SU-DHL-6 (cell line): Measurements from ENCODE around the gene ZMYM2.

Experiments used
- H2AFZ ChIP-seq: fragments of 200-600 bp; sonication (generic); 2 replicates; pipeline ENCODE4 v1.6.1; 2014; ENCODE audit warnings: low read depth, mild to moderate bottlenecking, moderate library complexity, mixed read lengths, antibody characterized with exemption, low read length; ENCODE audit not compliant: severe bottlenecking
- H3F3A ChIP-seq: fragments of 200-600 bp; shearing (Covaris generic); 2 replicates; pipeline ENCODE4 v1.6.0; 2016; ENCODE audit warnings: antibody characterized with exemption, mild to moderate bottlenecking; ENCODE audit not compliant: insufficient read depth
- H3K27ac ChIP-seq: fragments of 200-600 bp; sonication (generic); 2 replicates; pipeline ENCODE4 v1.5.1; 2016; ENCODE audit warnings: low read depth, mild to moderate bottlenecking, low read length, moderate library complexity, mixed read lengths
- H3K27me3 ChIP-seq: fragments of 200-600 bp; sonication (generic), shearing (Covaris generic); 2 replicates; pipeline ENCODE4 v1.6.0; 2014; ENCODE audit warnings: mild to moderate bottlenecking, low read length
- H3K36me3 ChIP-seq: fragments of 200-600 bp; sonication (generic); 2 replicates; pipeline ENCODE4 v1.6.1; 2014; ENCODE audit warnings: mild to moderate bottlenecking, low read length, mixed read lengths
- H3K4me2 ChIP-seq: fragments of 300-600, 200-600 bp; shearing (Covaris generic), sonication (generic); 2 replicates; pipeline ENCODE4 v1.6.0; 2014; ENCODE audit warnings: low read length, low read depth, mild to moderate bottlenecking; ENCODE audit not compliant: poor library complexity, severe bottlenecking
- H3K4me3 ChIP-seq: fragments of 200-600 bp; sonication (generic); 2 replicates; pipeline ENCODE4 v1.5.1; 2014; ENCODE audit warnings: antibody characterized with exemption, low read length, mild to moderate bottlenecking, mixed read lengths; ENCODE audit not compliant: insufficient read depth, poor library complexity, severe bottlenecking
- H3K79me2 ChIP-seq: fragments of 200-600 bp; sonication (generic); 2 replicates; pipeline ENCODE4 v1.6.1; 2014; ENCODE audit warnings: mild to moderate bottlenecking, low read length, moderate library complexity; ENCODE audit not compliant: insufficient read depth
- H3K9ac ChIP-seq: fragments of 200-600 bp; sonication (generic); 2 replicates; pipeline ENCODE4 v1.7.0; 2014; ENCODE audit warnings: mild to moderate bottlenecking, low read length
- H3K9me2 ChIP-seq: fragments of 200-600 bp; sonication (generic); replicated peaks from 2 replicates; pipeline ENCODE4 v1.6.1; 2014; ENCODE audit warnings: low read length; ENCODE audit not compliant: insufficient read depth
- H3K9me3 ChIP-seq: fragments of 200-600 bp; sonication (generic); 2 replicates; pipeline ENCODE4 v1.6.1; 2014; ENCODE audit warnings: low read length, mixed read lengths; ENCODE audit not compliant: insufficient read depth
- H4K20me1 ChIP-seq: fragments of 200-600 bp; sonication (generic); 2 replicates; pipeline ENCODE4 v1.6.1; 2014; ENCODE audit warnings: low read depth, mild to moderate bottlenecking, antibody characterized with exemption, low read length, moderate library complexity, mixed read lengths
- EZH2phosphoT487 ChIP-seq: fragments of 200-600 bp; sonication (generic), shearing (Covaris generic); conservative IDR thresholded peaks from 2 replicates; pipeline ENCODE4 v1.6.1; 2018; ENCODE audit warnings: mild to moderate bottlenecking, antibody characterized with exemption, low read length, moderate library complexity, mixed read lengths
- TF ChIP-seq, protein P1 (sequence below): fragments of 200-600 bp; sonication (generic); IDR thresholded peaks from one replicate; pipeline ENCODE4 v1.5.1; 2017; ENCODE audit warnings: antibody characterized with exemption, mild to moderate bottlenecking, low read length, moderate library complexity; ENCODE audit not compliant: insufficient read depth, poor library complexity, severe bottlenecking

Gene ZMYM2

DNA sequence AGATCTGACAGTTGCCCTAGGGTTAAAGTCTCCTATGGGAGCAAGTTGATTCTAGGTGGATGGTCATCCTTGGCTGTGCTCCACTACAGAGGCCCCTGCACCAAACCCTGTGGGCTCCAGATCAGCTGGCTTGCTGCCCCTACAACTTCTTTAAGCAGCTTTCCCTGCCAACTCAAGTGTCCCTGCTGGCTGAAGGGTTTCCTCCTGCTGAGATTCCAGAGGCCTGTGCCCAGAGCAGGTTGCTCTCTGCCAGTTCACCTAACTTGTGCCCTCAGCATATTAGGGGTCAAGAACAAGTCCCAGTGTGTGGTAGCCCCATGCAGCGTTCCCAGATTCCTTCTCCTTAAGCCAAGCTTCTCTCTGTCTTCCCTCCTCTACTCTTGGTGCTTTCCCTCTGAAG lies 85.6 kb downstream of the ZMYM2 start:
- Histone ChIP-seq H4K20me1 (0 out of 2 replicates have a peak, but pooled peaks cover 4% of the 10 kb centered on the region), H3K27ac (no peak overlapping the region), H3K79me2 (peaks cover 6% of the 10 kb centered on the region; the same call in 1 of the 2 replicates), H3K9me2 (no peaks in the 10 kb centered on the region), H3K4me2 (no peak overlapping the region), H3K9me3 (no peaks in the 10 kb centered on the region), H3K9ac (no peak overlapping the region), H3K4me3 (no peak overlapping the region), H3K36me3 (peaks cover 14% of the 10 kb centered on the region; the same call in 1 of the 2 replicates), H3F3A (0 out of 2 replicates have a peak, but pooled peaks cover 4% of the 10 kb centered on the region), H2AFZ (no peak overlapping the region), H3K27me3 (no peaks in the 10 kb centered on the region)
- TF ChIP-seq, protein P1, sequence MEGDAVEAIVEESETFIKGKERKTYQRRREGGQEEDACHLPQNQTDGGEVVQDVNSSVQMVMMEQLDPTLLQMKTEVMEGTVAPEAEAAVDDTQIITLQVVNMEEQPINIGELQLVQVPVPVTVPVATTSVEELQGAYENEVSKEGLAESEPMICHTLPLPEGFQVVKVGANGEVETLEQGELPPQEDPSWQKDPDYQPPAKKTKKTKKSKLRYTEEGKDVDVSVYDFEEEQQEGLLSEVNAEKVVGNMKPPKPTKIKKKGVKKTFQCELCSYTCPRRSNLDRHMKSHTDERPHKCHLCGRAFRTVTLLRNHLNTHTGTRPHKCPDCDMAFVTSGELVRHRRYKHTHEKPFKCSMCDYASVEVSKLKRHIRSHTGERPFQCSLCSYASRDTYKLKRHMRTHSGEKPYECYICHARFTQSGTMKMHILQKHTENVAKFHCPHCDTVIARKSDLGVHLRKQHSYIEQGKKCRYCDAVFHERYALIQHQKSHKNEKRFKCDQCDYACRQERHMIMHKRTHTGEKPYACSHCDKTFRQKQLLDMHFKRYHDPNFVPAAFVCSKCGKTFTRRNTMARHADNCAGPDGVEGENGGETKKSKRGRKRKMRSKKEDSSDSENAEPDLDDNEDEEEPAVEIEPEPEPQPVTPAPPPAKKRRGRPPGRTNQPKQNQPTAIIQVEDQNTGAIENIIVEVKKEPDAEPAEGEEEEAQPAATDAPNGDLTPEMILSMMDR: no peak
- TF ChIP-seq EZH2phosphoT487: no peak

DNA sequence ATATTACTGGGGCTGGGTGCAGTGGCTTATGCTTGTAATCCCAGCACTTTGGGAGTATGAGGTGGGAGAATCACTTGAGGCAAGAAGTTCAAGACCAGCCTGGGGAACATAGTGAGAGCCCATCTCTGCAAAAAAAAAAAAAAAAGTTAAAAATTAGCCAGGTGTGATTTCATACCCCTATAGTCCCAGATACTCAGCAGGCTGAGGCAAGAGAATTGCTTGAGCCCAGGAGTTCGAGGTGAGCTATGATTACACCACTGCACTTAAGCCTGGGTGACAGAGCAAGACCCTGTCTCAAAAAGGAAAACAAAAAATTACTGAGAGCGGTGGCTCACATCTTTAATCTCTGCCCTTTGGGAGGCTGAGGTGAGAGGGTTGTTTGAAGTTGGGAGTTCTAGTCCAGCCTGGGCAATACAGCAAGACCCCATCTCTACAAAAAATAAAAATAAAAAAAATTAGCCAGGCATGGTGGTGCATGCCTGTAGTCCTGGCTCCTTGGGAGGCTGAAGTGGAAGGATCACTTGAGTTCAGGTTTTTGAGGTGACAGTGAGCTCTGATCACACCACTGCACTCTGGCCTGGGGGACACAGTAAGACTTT lies 87.5 kb downstream of the ZMYM2 start:
- Histone ChIP-seq H3K9me3 (no peaks in the 10 kb centered on the region), H3K4me3 (no peak overlapping the region), H3K4me2 (no peak overlapping the region), H3K27me3 (no peaks in the 10 kb centered on the region), H2AFZ (no peak overlapping the region), H3K9me2 (no peaks in the 10 kb centered on the region), H3K27ac (no peak overlapping the region), H3F3A (0 out of 2 replicates have a peak, but pooled peaks cover 4% of the 10 kb centered on the region), H4K20me1 (0 out of 2 replicates have a peak, but pooled peaks cover 4% of the 10 kb centered on the region), H3K36me3 (peaks cover 22% of the 10 kb centered on the region), H3K9ac (no peak overlapping the region), H3K79me2 (peaks cover 6% of the 10 kb centered on the region; the same call in 1 of the 2 replicates)
- no peak for TF ChIP-seq EZH2phosphoT487
- TF ChIP-seq, protein P1: no peak

DNA sequence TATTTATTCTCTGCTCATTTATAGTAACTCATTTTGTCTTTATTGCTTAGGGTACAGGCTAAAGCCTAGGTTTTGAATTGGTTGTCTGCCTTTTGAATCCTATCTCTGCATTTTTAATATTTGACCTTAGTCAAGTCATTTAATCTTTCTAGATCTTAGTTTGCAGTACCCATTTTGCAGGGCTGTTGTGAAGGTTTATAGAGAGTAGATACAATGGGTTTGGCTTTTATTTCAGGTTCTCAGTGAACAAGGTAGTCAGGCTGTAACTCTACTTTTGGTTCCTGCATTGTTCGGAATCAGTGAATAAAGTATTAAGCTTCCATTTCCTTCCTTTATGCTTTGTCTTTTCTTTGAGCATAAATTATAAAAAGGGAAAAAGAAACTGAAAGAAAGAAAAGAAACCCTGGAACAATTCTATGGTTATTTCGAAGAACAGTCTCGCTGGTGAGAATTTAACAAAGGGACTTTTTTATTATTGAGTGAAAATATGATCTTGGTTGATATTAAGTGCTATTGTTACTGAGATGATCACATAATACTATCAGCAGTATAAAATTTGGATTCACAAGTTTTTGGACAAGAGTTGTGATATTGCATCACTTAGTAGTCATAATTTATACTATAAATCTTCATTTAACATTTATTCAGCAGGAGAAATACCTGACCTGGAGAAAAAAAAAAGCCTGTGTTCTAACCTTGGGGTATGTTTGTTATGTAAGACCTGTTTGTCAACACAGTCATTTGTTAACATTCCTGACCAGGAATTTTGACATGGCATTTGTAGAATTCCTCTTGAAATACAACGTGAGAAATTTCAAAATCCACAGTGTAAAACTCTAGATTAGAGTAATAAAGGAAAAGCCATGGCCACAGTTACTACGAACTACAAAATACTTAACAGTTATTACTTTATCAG lies 91.3 kb downstream of the ZMYM2 start:
- H3K27ac ChIP-seq: no peak overlapping the region
- H3K9ac ChIP-seq: no peak overlapping the region
- no peaks in the 10 kb centered on the region for H3K9me3 ChIP-seq
- H2AFZ ChIP-seq: no peak overlapping the region
- peaks cover 22% of the 10 kb centered on the region for H3K36me3 ChIP-seq
- H3K79me2 ChIP-seq: no peaks in the 10 kb centered on the region
- no peaks in the 10 kb centered on the region for H3K9me2 ChIP-seq
- TF ChIP-seq, protein P1: no peak
- TF ChIP-seq EZH2phosphoT487: no peak
- 0 out of 2 replicates have a peak, but pooled peaks cover 4% of the 10 kb centered on the region for H4K20me1 ChIP-seq
- no peaks in the 10 kb centered on the region for H3K27me3 ChIP-seq
- 0 out of 2 replicates have a peak, but pooled peaks cover 4% of the 10 kb centered on the region for H3F3A ChIP-seq
- H3K4me3 ChIP-seq: no peak overlapping the region
- no peak overlapping the region for H3K4me2 ChIP-seq
